GM18951 (cell line): ENCODE results near the gene STOML2.

Experiments
- POLR2A ChIP-seq: IDR thresholded peaks from 4 replicates; pipeline ENCODE4 v1.6.1; 2011; ENCODE audit warnings: mild to moderate bottlenecking; ENCODE audit not compliant: insufficient read length, insufficient read depth; ENCODE audit errors: extremely low read depth
- in situ Hi-C: fragments of 300-500 bp; cut with MboI; formaldehyde crosslinking; loops from one replicate; pipeline ENCODE4 v1.12.0; 2022; ENCODE audit warnings: low sequenced_read_pairs, mixed read lengths, inconsistent platforms; ENCODE audit not compliant: unreplicated experiment

Gene STOML2

GRCh38 chr9:35114113-35114839, 11.3 kb upstream of the STOML2 start:
- in situ Hi-C loops = no loop called here
- peak; percentile 23 for TF ChIP-seq POLR2A

- in situ Hi-C loops = no loop called here
- TF ChIP-seq POLR2A = no peak
Measured at GRCh38 chr9:35112257-35113020, 9.5 kb upstream of the STOML2 start.

- peak; percentile 38 for TF ChIP-seq POLR2A
- in situ Hi-C loops = no loop called here
Measured at GRCh38 chr9:35111001-35111933, 8.3 kb upstream of the STOML2 start.

GRCh38 chr9:35110327-35110761, 7.4 kb upstream of the STOML2 start:
- in situ Hi-C loops = no loop called here
- no peak for TF ChIP-seq POLR2A

- no peak for TF ChIP-seq POLR2A
Measured at GRCh38 chr9:35108946-35109575, 6.1 kb upstream of the STOML2 start.

GRCh38 chr9:35108461-35108860, 5.5 kb upstream of the STOML2 start:
- TF ChIP-seq POLR2A = no peak
- in situ Hi-C loops = no loop called here

More at GRCh38 chr9:35108946-35109575, 6.1 kb upstream of the STOML2 start:
- in situ Hi-C loops = no loop called here

- in situ Hi-C loops = no loop called here
- no peak for TF ChIP-seq POLR2A
Measured at GRCh38 chr9:35107297-35108290, 4.7 kb upstream of the STOML2 start.

- TF ChIP-seq POLR2A = no peak
- in situ Hi-C loops = no loop called here
Measured at GRCh38 chr9:35106343-35106730, 3.4 kb upstream of the STOML2 start.

- in situ Hi-C loops = no loop called here
- no peak for TF ChIP-seq POLR2A
Measured at GRCh38 chr9:35105571-35106342, 2.8 kb upstream of the STOML2 start.

- in situ Hi-C loops = no loop called here
- TF ChIP-seq POLR2A = no peak
Measured at GRCh38 chr9:35105126-35105525, 2.2 kb upstream of the STOML2 start.

- in situ Hi-C loops = no loop called here
- no peak for TF ChIP-seq POLR2A
Measured at GRCh38 chr9:35104586-35104985, 1.7 kb upstream of the STOML2 start.
